ENCODE data around the gene H3-3A. TPM values are rescaled to one million over a fixed set of nuclear protein-coding genes. Genes with fewer than 3 reads are reported as not detected.

H3-3A gene
- total RNA-seq, 1 experiment from 2014 or later = 191 TPM

- in situ Hi-C loops (cut with HindIII; ENCODE audit: low pct_unique_long_range_greater_than_20kb, low sequenced_read_pairs) = no loop called here
- no peak for DNase-seq (ENCODE audit: low read depth)
These were observed 42.2 kb downstream of the H3-3A start for GRCh38 chr1:226104671-226105121.

GRCh38 chr1:226107471-226108460 lies 45.2 kb downstream of the H3-3A start:
- in situ Hi-C loops (cut with HindIII; ENCODE audit: low pct_unique_long_range_greater_than_20kb, low sequenced_read_pairs) = no loop called here
- DNase-seq (ENCODE audit: low read depth) = no peak

GRCh38 chr1:226108935-226109828 lies 46.7 kb downstream of the H3-3A start:
- in situ Hi-C loops (cut with HindIII; ENCODE audit: low pct_unique_long_range_greater_than_20kb, low sequenced_read_pairs) = no loop called here
- DNase-seq (ENCODE audit: low read depth) = no peak

- DNase-seq (ENCODE audit: low read depth) = peak; percentile 78
- in situ Hi-C loops (cut with HindIII; ENCODE audit: low pct_unique_long_range_greater_than_20kb, low sequenced_read_pairs) = no loop called here
These were observed 47.3 kb downstream of the H3-3A start for GRCh38 chr1:226109829-226110248.

GRCh38 chr1:226110249-226111097 lies 48.0 kb downstream of the H3-3A start:
- in situ Hi-C loops (cut with HindIII; ENCODE audit: low pct_unique_long_range_greater_than_20kb, low sequenced_read_pairs) = no loop called here
- peak; percentile 75 for DNase-seq (ENCODE audit: low read depth)

- in situ Hi-C loops (cut with HindIII; ENCODE audit: low pct_unique_long_range_greater_than_20kb, low sequenced_read_pairs) = no loop called here
These were observed 48.8 kb downstream of the H3-3A start for GRCh38 chr1:226111098-226111882.

GRCh38 chr1:226111883-226112261 lies 49.4 kb downstream of the H3-3A start:
- DNase-seq (ENCODE audit: low read depth) = no peak
- in situ Hi-C loops (cut with HindIII; ENCODE audit: low pct_unique_long_range_greater_than_20kb, low sequenced_read_pairs) = no loop called here

More at GRCh38 chr1:226111098-226111882, 48.8 kb downstream of the H3-3A start:
- DNase-seq (ENCODE audit: low read depth) = no peak

- in situ Hi-C loops (cut with HindIII; ENCODE audit: low pct_unique_long_range_greater_than_20kb, low sequenced_read_pairs) = no loop called here
- no peak for DNase-seq (ENCODE audit: low read depth)
These were observed 50.1 kb downstream of the H3-3A start for GRCh38 chr1:226112626-226113025.

- in situ Hi-C loops (cut with HindIII; ENCODE audit: low pct_unique_long_range_greater_than_20kb, low sequenced_read_pairs) = no loop called here
- no peak for DNase-seq (ENCODE audit: low read depth)
These were observed 54.2 kb downstream of the H3-3A start for GRCh38 chr1:226116673-226117072.

GRCh38 chr1:226117330-226117729 lies 54.8 kb downstream of the H3-3A start:
- in situ Hi-C loops (cut with HindIII; ENCODE audit: low pct_unique_long_range_greater_than_20kb, low sequenced_read_pairs) = no loop called here
- no peak for DNase-seq (ENCODE audit: low read depth)

GRCh38 chr1:226118357-226118756 lies 55.8 kb downstream of the H3-3A start:
- no peak for DNase-seq (ENCODE audit: low read depth)
- in situ Hi-C loops (cut with HindIII; ENCODE audit: low pct_unique_long_range_greater_than_20kb, low sequenced_read_pairs) = no loop called here

- in situ Hi-C loops (cut with HindIII; ENCODE audit: low pct_unique_long_range_greater_than_20kb, low sequenced_read_pairs) = no loop called here
- DNase-seq (ENCODE audit: low read depth) = no peak
These were observed 56.7 kb downstream of the H3-3A start for GRCh38 chr1:226119169-226119568.

- DNase-seq (ENCODE audit: low read depth) = no peak
- in situ Hi-C loops (cut with HindIII; ENCODE audit: low pct_unique_long_range_greater_than_20kb, low sequenced_read_pairs) = no loop called here
These were observed 57.9 kb downstream of the H3-3A start for GRCh38 chr1:226120398-226120797.

GRCh38 chr1:226121049-226121586 lies 58.6 kb downstream of the H3-3A start:
- DNase-seq (ENCODE audit: low read depth) = no peak
- in situ Hi-C loops (cut with HindIII; ENCODE audit: low pct_unique_long_range_greater_than_20kb, low sequenced_read_pairs) = no loop called here

All from Caki2 (cell line).